HCT116 (cell line): ENCODE data around the gene CELF1. TPM values are rescaled to one million over a fixed set of nuclear protein-coding genes. Genes with fewer than 3 reads are reported as not detected.

Experiments used
- ATAC-seq: fragments of 200-7000 bp; cut with Tn5 transposase; 2 replicates; pipeline ENCODE4 v1.9.1; 2020; ENCODE audit warnings: mild to moderate bottlenecking, moderate library complexity
- BruUV-seq: library from RNA; stranded (reverse); fragments of 400-500 nt; replicated peaks from 2 replicates; lab custom pipeline; 2021; lab: Mats Ljungman, UMichigan
- CTCF ChIA-PET: fragments of 300-600 bp; sonication (Branson Sonifier 250); formaldehyde crosslinking; loops from one replicate; lab custom pipeline; 2021; ENCODE audit warnings: antibody characterized with exemption; lab: Charles Lee
- POLR2A ChIA-PET: fragments of 300-600, 350-600 bp; sonication (Branson Sonifier 250); formaldehyde crosslinking; loops from one replicate; lab custom pipeline; 2021; ENCODE audit warnings: antibody characterized with exemption; lab: Charles Lee
- RAD21 ChIA-PET, 2 experiments: fragments of 300-600 bp; sonication (Branson Sonifier 250); formaldehyde crosslinking; loops; one replicate each; lab custom pipeline; 2023; ENCODE audit warnings: low total read pairs in 2 of 2; ENCODE audit not compliant: uncharacterized antibody in 2 of 2, unreplicated experiment in 2 of 2, low non-redundant PET in 1 of 2; lab: Charles Lee
- DNase-seq: peaks from one replicate; pipeline ENCODE4 v3.0.0-alpha.2; 2010; ENCODE audit warnings: low read depth, low spot score
- H2AFZ ChIP-seq: fragments of 200-600 bp; shearing (Covaris generic), sonication (generic); 2 replicates; pipeline ENCODE4 v1.6.1; 2017; ENCODE audit warnings: low read depth, mixed run types, mixed read lengths, antibody characterized with exemption, low read length; ENCODE audit not compliant: poor library complexity, severe bottlenecking
- H3K27ac ChIP-seq: 2 replicates; pipeline ENCODE4 v1.5.1; 2012; ENCODE audit warnings: low read depth, low read length
- H3K27me3 ChIP-seq: fragments of 200-600 bp; sonication (generic); 2 replicates; pipeline ENCODE4 v1.6.1; 2016; ENCODE audit warnings: mixed run types, low read length, mixed read lengths; ENCODE audit not compliant: insufficient read depth
- H3K36me3 ChIP-seq, 2 experiments: fragments of 200-500 bp in 1 of 2; fragments of 200-600 bp in 1 of 2; sonication (Bioruptor generic) in 1 of 2; sonication (generic) in 1 of 2; 2 replicates each; pipeline versions ENCODE4 v1.5.1 to v1.6.1; 2014 to 2016; ENCODE audit warnings: low read length in 2 of 2, inconsistent platforms in 1 of 2, mixed read lengths in 1 of 2, mixed run types in 1 of 2; ENCODE audit not compliant: insufficient read depth in 2 of 2, control insufficient read depth in 1 of 2
- H3K4me1 ChIP-seq, 2 experiments: fragments of 200-600 bp in 1 of 2; sonication (generic) in 1 of 2; 2 replicates each; pipeline versions ENCODE4 v1.5.1 to v1.6.1; 2012 to 2017; ENCODE audit warnings: low read length in 2 of 2, inconsistent platforms in 1 of 2, mild to moderate bottlenecking in 1 of 2, mixed read lengths in 1 of 2, mixed run types in 1 of 2, moderate library complexity in 1 of 2; ENCODE audit not compliant: insufficient read depth in 2 of 2, control insufficient read depth in 1 of 2
- H3K4me2 ChIP-seq: fragments of 200-600 bp; sonication (generic); 2 replicates; pipeline ENCODE4 v1.6.1; 2017; ENCODE audit warnings: mixed run types, low read length, mixed read lengths
- H3K4me3 ChIP-seq, 2 experiments: fragments of 200-600 bp in 1 of 2; sonication (generic) in 1 of 2; replicated peaks in 1 of 2; 2 replicates each; pipeline ENCODE4 v1.5.1; 2011 to 2016; ENCODE audit warnings: low read length in 2 of 2, control low read depth in 1 of 2, low read depth in 1 of 2, mild to moderate bottlenecking in 1 of 2, mixed read lengths in 1 of 2, mixed run types in 1 of 2
- H3K79me2 ChIP-seq: fragments of 200-600 bp; sonication (generic); 2 replicates; pipeline ENCODE4 v1.6.1; 2017; ENCODE audit warnings: mild to moderate bottlenecking, mixed run types, low read length, moderate library complexity, mixed read lengths; ENCODE audit not compliant: insufficient read depth
- H3K9ac ChIP-seq: fragments of 200-600 bp; sonication (generic); 2 replicates; pipeline ENCODE4 v1.6.1; 2016; ENCODE audit warnings: low read length, mixed read lengths
- H3K9me2 ChIP-seq: fragments of 200-600 bp; sonication (generic), shearing (Covaris generic); 2 replicates; pipeline ENCODE4 v1.6.1; 2017; ENCODE audit warnings: mixed run types, mild to moderate bottlenecking, moderate library complexity; ENCODE audit not compliant: insufficient read depth
- H3K9me3 ChIP-seq, 2 experiments: fragments of 200-500 bp in 1 of 2; fragments of 200-600 bp in 1 of 2; sonication (Bioruptor generic) in 1 of 2; sonication (generic) in 1 of 2; 2 replicates each; pipeline ENCODE4 v1.6.1; 2014 to 2017; ENCODE audit warnings: low read length in 2 of 2, mixed read lengths in 2 of 2, inconsistent platforms in 1 of 2, low read depth in 1 of 2, mild to moderate bottlenecking in 1 of 2, mixed run types in 1 of 2, moderate library complexity in 1 of 2; ENCODE audit not compliant: control insufficient read depth in 1 of 2, insufficient read depth in 1 of 2
- H4K20me1 ChIP-seq: fragments of 200-600 bp; sonication (generic), shearing (Covaris generic); 2 replicates; pipeline ENCODE4 v1.6.1; 2017; ENCODE audit warnings: mixed run types, mild to moderate bottlenecking, moderate library complexity; ENCODE audit not compliant: insufficient read depth
- CTCF ChIP-seq, 3 experiments: fragments of 200-600 bp in 1 of 3; sonication (generic) in 1 of 3; IDR thresholded peaks in 2 of 3; conservative IDR thresholded peaks in 1 of 3; 2 replicates each; pipeline ENCODE4 v1.5.1; 2012 to 2017; ENCODE audit warnings: low read depth in 2 of 3, low read length in 2 of 3, antibody characterized with exemption in 1 of 3, borderline replicate concordance in 1 of 3, control low read depth in 1 of 3, mild to moderate bottlenecking in 1 of 3, mixed read lengths in 1 of 3, mixed run types in 1 of 3, moderate library complexity in 1 of 3; ENCODE audit not compliant: insufficient read depth in 1 of 3
- EGR1 ChIP-seq: IDR thresholded peaks from 2 replicates; pipeline ENCODE4 v1.6.1; 2012; ENCODE audit warnings: low read depth
- EZH2 ChIP-seq: fragments of 200-600 bp; sonication (generic); IDR thresholded peaks from 2 replicates; pipeline ENCODE4 v1.6.1; 2017; ENCODE audit warnings: antibody characterized with exemption, mixed run types
- EZH2phosphoT487 ChIP-seq: fragments of 200-600 bp; IDR thresholded peaks from 2 replicates; pipeline ENCODE4 v1.6.1; 2018; ENCODE audit warnings: antibody characterized with exemption, borderline replicate concordance
- JUND ChIP-seq: IDR thresholded peaks from 2 replicates; pipeline ENCODE4 v1.6.1; 2012
- POLR2A ChIP-seq: IDR thresholded peaks from 2 replicates; pipeline ENCODE4 v1.7.0; 2011; ENCODE audit warnings: borderline replicate concordance; ENCODE audit not compliant: insufficient read depth, insufficient read length; ENCODE audit errors: extremely low read depth
- RAD21 ChIP-seq: IDR thresholded peaks from 2 replicates; pipeline ENCODE4 v1.6.1; 2012; ENCODE audit warnings: low read depth, mild to moderate bottlenecking
- REST ChIP-seq: IDR thresholded peaks from 2 replicates; pipeline ENCODE4 v1.6.1; 2012; ENCODE audit warnings: low read depth
- SIN3A ChIP-seq: IDR thresholded peaks from 2 replicates; pipeline ENCODE4 v1.6.1; 2012; ENCODE audit warnings: low read depth
- SRF ChIP-seq: IDR thresholded peaks from 2 replicates; pipeline ENCODE4 v1.6.1; 2012; ENCODE audit warnings: low read depth
- intact Hi-C: fragments of 100-400 bp; cut with micrococcal nuclease; formaldehyde crosslinking; loops from 2 replicates; pipeline ENCODE4 v1.10.0; 2022
- total RNA-seq: library from RNA; stranded (reverse); gene quantifications from one replicate; pipeline ENCODE4 v1.2.1, GENCODE V29; 2021; ENCODE audit not compliant: unreplicated experiment

Gene CELF1
- total RNA-seq, 1 experiment from 2014 or later = 133 TPM

GRCh38 chr11:47510209-47510608, 42.7 kb downstream of the CELF1 start:
- TF ChIP-seq CTCF (IDR thresholded peaks at IDR 0.05 in 2 of 3, conservative IDR thresholded peaks at IDR 0.05 in 1 of 3; ENCODE audit: borderline replicate concordance in 1 of 3, insufficient read depth in 1 of 3, low read depth in 2 of 3, low read length in 2 of 3) (no peak), RAD21 (no peak), JUND (no peak), EZH2phosphoT487 (no peak), POLR2A (no peak), SRF (no peak), SIN3A (no peak), REST (no peak), EGR1 (no peak), EZH2 (no peak)
- POLR2A ChIA-PET = no interaction called here
- no peaks in the 10 kb centered on the region for H3K27me3 ChIP-seq
- RAD21 ChIA-PET = no interaction called here
- no peak overlapping the region for H3K9ac ChIP-seq
- peaks cover 20% of the 10 kb centered on the region for H4K20me1 ChIP-seq
- CTCF ChIA-PET = no interaction called here
- intact Hi-C loops = no loop called here
- H3K36me3 ChIP-seq = no peaks in the 10 kb centered on the region
- no peak for DNase-seq
- no peaks in the 10 kb centered on the region for H3K9me2 ChIP-seq
- H3K27ac ChIP-seq = no peak overlapping the region
- no peak overlapping the region for H3K4me3 ChIP-seq
- BruUV-seq = no TSS peak
- no peaks in the 10 kb centered on the region for H3K9me3 ChIP-seq
- no peak overlapping the region for H3K4me2 ChIP-seq
- H3K79me2 ChIP-seq = peaks cover 98% of the 10 kb centered on the region
- H2AFZ ChIP-seq = no peak overlapping the region
- no peak for ATAC-seq
- H3K4me1 ChIP-seq = peaks cover 47 to 61% of the 10 kb centered on the region in 2 experiments
